ENCODE results near the gene HMGCL.

DNA sequence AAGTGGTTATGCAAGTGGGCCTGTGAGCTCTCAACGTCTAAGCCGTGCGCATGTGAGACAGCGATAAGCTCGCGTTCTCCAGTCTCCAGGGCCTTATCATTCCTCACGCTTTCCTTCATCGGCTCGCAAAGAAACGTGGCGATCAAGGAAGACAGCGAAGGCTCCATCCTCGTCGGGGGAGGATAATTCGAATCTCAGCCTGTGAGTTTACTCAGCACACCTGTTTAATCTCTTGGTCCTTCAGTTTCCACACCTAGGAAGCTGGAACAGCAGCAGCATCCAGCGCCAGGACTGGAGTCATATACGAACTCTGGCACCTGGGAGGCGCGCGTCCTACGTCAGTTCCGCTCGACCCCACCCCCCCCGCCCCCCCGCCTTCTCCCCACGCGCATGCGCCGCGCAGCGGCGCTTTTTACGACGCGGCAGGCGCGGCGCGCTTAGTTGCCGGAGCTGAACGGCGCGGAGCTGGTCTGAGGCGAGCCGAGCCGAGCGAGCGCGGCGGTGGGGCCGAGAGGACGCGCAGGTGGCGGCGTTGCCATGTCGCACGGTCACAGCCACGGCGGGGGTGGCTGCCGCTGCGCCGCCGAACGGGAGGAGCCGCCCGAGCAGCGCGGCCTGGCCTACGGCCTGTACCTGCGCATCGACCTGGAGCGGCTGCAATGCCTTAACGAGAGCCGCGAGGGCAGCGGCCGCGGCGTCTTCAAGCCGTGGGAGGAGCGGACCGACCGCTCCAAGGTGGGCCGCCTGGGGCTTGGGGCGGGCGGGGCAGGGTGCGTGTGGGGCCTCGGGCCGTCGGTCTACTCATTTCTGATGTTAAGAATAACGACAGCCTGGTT, 47.0 kb downstream of the HMGCL start, which contains the start of gene PITHD1:
- TF ChIP-seq, protein P1, sequence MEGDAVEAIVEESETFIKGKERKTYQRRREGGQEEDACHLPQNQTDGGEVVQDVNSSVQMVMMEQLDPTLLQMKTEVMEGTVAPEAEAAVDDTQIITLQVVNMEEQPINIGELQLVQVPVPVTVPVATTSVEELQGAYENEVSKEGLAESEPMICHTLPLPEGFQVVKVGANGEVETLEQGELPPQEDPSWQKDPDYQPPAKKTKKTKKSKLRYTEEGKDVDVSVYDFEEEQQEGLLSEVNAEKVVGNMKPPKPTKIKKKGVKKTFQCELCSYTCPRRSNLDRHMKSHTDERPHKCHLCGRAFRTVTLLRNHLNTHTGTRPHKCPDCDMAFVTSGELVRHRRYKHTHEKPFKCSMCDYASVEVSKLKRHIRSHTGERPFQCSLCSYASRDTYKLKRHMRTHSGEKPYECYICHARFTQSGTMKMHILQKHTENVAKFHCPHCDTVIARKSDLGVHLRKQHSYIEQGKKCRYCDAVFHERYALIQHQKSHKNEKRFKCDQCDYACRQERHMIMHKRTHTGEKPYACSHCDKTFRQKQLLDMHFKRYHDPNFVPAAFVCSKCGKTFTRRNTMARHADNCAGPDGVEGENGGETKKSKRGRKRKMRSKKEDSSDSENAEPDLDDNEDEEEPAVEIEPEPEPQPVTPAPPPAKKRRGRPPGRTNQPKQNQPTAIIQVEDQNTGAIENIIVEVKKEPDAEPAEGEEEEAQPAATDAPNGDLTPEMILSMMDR (IDR thresholded peaks at IDR 0.05; ENCODE audit: low read length), result no peak
- TF ChIP-seq EZH2 (IDR thresholded peaks at IDR 0.05; ENCODE audit: borderline replicate concordance, low read length), result no peak
